GM23338 (cell line): ENCODE results near the gene PABPC1L. TPM values are rescaled to one million over a fixed set of nuclear protein-coding genes. Genes with fewer than 3 reads are reported as not detected.

Experiments
- ATAC-seq: fragments of 200-7000 bp; cut with Tn5 transposase; 3 replicates; pipeline ENCODE4 v1.9.1; 2020
- DNase-seq: peaks from one replicate; pipeline ENCODE4 v3.0.0-alpha.2; 2015; ENCODE audit warnings: low spot score
- H2AFZ ChIP-seq: fragments of 200-600 bp; sonication (generic); 2 replicates; pipeline ENCODE4 v1.8.0; 2016; ENCODE audit warnings: antibody characterized with exemption, mild to moderate bottlenecking, moderate library complexity
- H3F3A ChIP-seq: fragments of 200-600 bp; sonication (generic); replicated peaks from 2 replicates; pipeline ENCODE4 v1.8.0; 2017; ENCODE audit warnings: antibody characterized with exemption, mixed run types, low read depth
- H3K27ac ChIP-seq: fragments of 200-600 bp; sonication (generic); 2 replicates; pipeline ENCODE4 v1.6.1; 2016; ENCODE audit warnings: low read depth
- H3K27me3 ChIP-seq: fragments of 200-600 bp; sonication (generic); 2 replicates; pipeline ENCODE4 v1.8.0; 2016; ENCODE audit warnings: mild to moderate bottlenecking, mixed run types, moderate library complexity; ENCODE audit not compliant: insufficient read depth
- H3K36me3 ChIP-seq: fragments of 200-600 bp; sonication (generic); 2 replicates; pipeline ENCODE4 v1.8.0; 2016; ENCODE audit warnings: mild to moderate bottlenecking; ENCODE audit not compliant: insufficient read depth
- H3K4me1 ChIP-seq: fragments of 200-600 bp; sonication (generic); 2 replicates; pipeline ENCODE4 v1.8.0; 2016; ENCODE audit warnings: mild to moderate bottlenecking, moderate library complexity; ENCODE audit not compliant: insufficient read depth
- H3K4me2 ChIP-seq: fragments of 200-600 bp; sonication (generic); 2 replicates; pipeline ENCODE4 v1.7.1; 2017; ENCODE audit warnings: mixed run types
- H3K4me3 ChIP-seq: fragments of 200-600 bp; sonication (generic); 2 replicates; pipeline ENCODE4 v1.6.1; 2016; ENCODE audit warnings: mixed run types
- H3K79me2 ChIP-seq: fragments of 200-600 bp; sonication (generic); replicated peaks from 2 replicates; pipeline ENCODE4 v1.8.0; 2017; ENCODE audit warnings: mild to moderate bottlenecking; ENCODE audit not compliant: insufficient read depth
- H3K9me2 ChIP-seq: fragments of 200-600 bp; sonication (generic); 2 replicates; pipeline ENCODE4 v1.8.0; 2017; ENCODE audit not compliant: insufficient read depth
- H4K20me1 ChIP-seq: fragments of 200-600 bp; sonication (generic); replicated peaks from 2 replicates; pipeline ENCODE4 v1.8.0; 2017; ENCODE audit warnings: mild to moderate bottlenecking; ENCODE audit not compliant: insufficient read depth
- H3K27ac Mint-ChIP-seq: 2 replicates; pipeline ENCODE4 v1.8.0; 2020; ENCODE audit warnings: inconsistent platforms, mild to moderate bottlenecking, moderate library complexity, mixed read lengths
- H3K27me3 Mint-ChIP-seq: 3 replicates; pipeline ENCODE4 v1.8.0; 2022; ENCODE audit warnings: low read depth, mild to moderate bottlenecking, moderate library complexity, mixed read lengths, inconsistent platforms; ENCODE audit not compliant: insufficient read depth, poor library complexity
- H3K36me3 Mint-ChIP-seq: 3 replicates; pipeline ENCODE4 v1.8.0; 2021; ENCODE audit warnings: low read depth, mild to moderate bottlenecking, inconsistent platforms, moderate library complexity, mixed read lengths
- H3K4me1 Mint-ChIP-seq: 3 replicates; pipeline ENCODE4 v1.8.0; 2020; ENCODE audit warnings: mild to moderate bottlenecking, inconsistent platforms, mixed read lengths
- H3K4me3 Mint-ChIP-seq: 3 replicates; pipeline ENCODE4 v1.8.0; 2021; ENCODE audit warnings: moderate library complexity, mild to moderate bottlenecking, inconsistent platforms, mixed read lengths
- H3K9me3 Mint-ChIP-seq: 3 replicates; pipeline ENCODE4 v1.8.0; 2020; ENCODE audit warnings: moderate library complexity, mild to moderate bottlenecking, inconsistent platforms, mixed read lengths
- CREB1 ChIP-seq: fragments of 250-450 bp; sonication (Bioruptor Pico); IDR thresholded peaks from 2 replicates; pipeline ENCODE4 v1.5.0; 2020; ENCODE audit warnings: low read depth, mild to moderate bottlenecking, moderate library complexity
- CTCF ChIP-seq, 2 experiments: fragments of 200-600 bp in 1 of 2; sonication (generic) in 1 of 2; conservative IDR thresholded peaks; 2 replicates each; pipeline versions ENCODE4 v1.5.1 to v1.6.1; 2016 to 2017; ENCODE audit warnings: antibody characterized with exemption in 2 of 2, low read depth in 2 of 2, mild to moderate bottlenecking in 2 of 2, moderate library complexity in 1 of 2
- ETS1 ChIP-seq: IDR thresholded peaks from 2 replicates; pipeline ENCODE4 v1.6.1; 2016; ENCODE audit warnings: antibody characterized with exemption
- EZH2 ChIP-seq: fragments of 200-600 bp; sonication (generic); IDR thresholded peaks from one replicate; pipeline ENCODE4 v1.8.0; 2017; ENCODE audit warnings: antibody characterized with exemption, mild to moderate bottlenecking, low read depth; ENCODE audit not compliant: unreplicated experiment
- JUNB ChIP-seq: IDR thresholded peaks from one replicate; pipeline ENCODE4 v1.6.1; 2016; ENCODE audit warnings: antibody characterized with exemption; ENCODE audit not compliant: unreplicated experiment
- NANOG ChIP-seq: IDR thresholded peaks from 2 replicates; pipeline ENCODE4 v1.6.1; 2016; ENCODE audit warnings: antibody characterized with exemption, borderline replicate concordance
- POLR2AphosphoS5 ChIP-seq: IDR thresholded peaks from 2 replicates; pipeline ENCODE4 v1.6.1; 2016; ENCODE audit warnings: antibody characterized with exemption, low read depth
- ZNF331 ChIP-seq: fragments of 250-450 bp; sonication (Bioruptor Pico); IDR thresholded peaks from 2 replicates; pipeline ENCODE4 v1.5.0; 2020; ENCODE audit warnings: low read depth, mild to moderate bottlenecking, moderate library complexity
- ZNF462 ChIP-seq: fragments of 250-450 bp; sonication (Bioruptor Pico); IDR thresholded peaks from 2 replicates; pipeline ENCODE4 v1.5.0; 2020; ENCODE audit warnings: mild to moderate bottlenecking, moderate library complexity
- polyA plus RNA-seq: library from polyadenylated mRNA; unstranded; fragments of >200 nt; fragmentation: Nextera tagmentation; extraction: Ambion mirVana; gene quantifications from 2 replicates; pipeline ENCODE4 v1.2.1, GENCODE V29; 2016
- total RNA-seq: library from RNA; depleted of rRNA; stranded (reverse); fragments of >200 nt; shearing (Covaris generic); gene quantifications from 2 replicates; pipeline ENCODE4 v1.2.3, GENCODE V29; 2014

Gene PABPC1L
- total and polyA plus RNA-seq, 2 experiments from 2014 or later = 44.4 to 49.1 TPM

GRCh38 chr20:44861531-44862006, 48.3 kb upstream of the PABPC1L start (continued):
- TF ChIP-seq ZNF462 (CRISPR knock-in tag) = no peak
- TF ChIP-seq EZH2 = no peak
- no peak for TF ChIP-seq CREB1 (CRISPR knock-in tag)
- TF ChIP-seq NANOG = no peak
- TF ChIP-seq CTCF (conservative IDR thresholded peaks at IDR 0.05; ENCODE audit: low read depth in 2 of 2) = no peak

GRCh38 chr20:44862286-44862685, 47.6 kb upstream of the PABPC1L start:
- Histone ChIP-seq H3K4me2 (no peak overlapping the region), H3K27me3 (no peaks in the 10 kb centered on the region), H3K36me3 (no peaks in the 10 kb centered on the region), H3K79me2 (no peaks in the 10 kb centered on the region), H4K20me1 (no peaks in the 10 kb centered on the region), H3F3A (no peaks in the 10 kb centered on the region), H3K27ac (no peak overlapping the region), H3K9me2 (no peaks in the 10 kb centered on the region), H3K4me1 (no peaks in the 10 kb centered on the region), H2AFZ (no peak overlapping the region), H3K4me3 (no peak overlapping the region)
- ATAC-seq = no peak
- H3K4me1 Mint-ChIP-seq = peaks cover 5% of the 10 kb centered on the region; the same call in 2 of the 3 replicates
- peaks cover 2% of the 10 kb centered on the region for H3K27me3 Mint-ChIP-seq
- no peak overlapping the region for H3K27ac Mint-ChIP-seq
- H3K36me3 Mint-ChIP-seq = no peaks in the 10 kb centered on the region
- H3K4me3 Mint-ChIP-seq = no peak overlapping the region
- no peak for DNase-seq
- no peaks in the 10 kb centered on the region for H3K9me3 Mint-ChIP-seq
- TF ChIP-seq POLR2AphosphoS5 (no peak), EZH2 (no peak), JUNB (no peak), ETS1 (no peak), ZNF331 (CRISPR knock-in tag) (no peak)
